Skin epidermis (tissue), 12 donors: ENCODE data around the gene PARVA.

Source experiments
- H3K27ac ChIP-seq, 21 experiments: fragments of 200-600 bp; sonication (generic) in 11 of 21; one replicate each; pipeline ENCODE4 v1.5.0; 2020; ENCODE audit warnings: mild to moderate bottlenecking in 3 of 21, inconsistent platforms in 2 of 21, moderate library complexity in 2 of 21
- H3K4me3 ChIP-seq, 7 experiments: fragments of 200-600 bp; sonication (generic) in 2 of 7; one replicate each; pipeline ENCODE4 v1.5.0; 2020; ENCODE audit warnings: inconsistent platforms in 2 of 7, mild to moderate bottlenecking in 2 of 7, moderate library complexity in 1 of 7

The PARVA gene

GRCh38 chr11:12448131-12448939, 71.0 kb downstream of the PARVA start:
- Histone ChIP-seq H3K27ac (no peak overlapping the region), H3K4me3 (no peak overlapping the region)

GRCh38 chr11:12449961-12450715, 72.8 kb downstream of the PARVA start:
- no peak overlapping the region for H3K4me3 ChIP-seq
- peak overlapping the region in 3 of 21 experiments; percentile 24 to 50 (median 46) for H3K27ac ChIP-seq

DNA sequence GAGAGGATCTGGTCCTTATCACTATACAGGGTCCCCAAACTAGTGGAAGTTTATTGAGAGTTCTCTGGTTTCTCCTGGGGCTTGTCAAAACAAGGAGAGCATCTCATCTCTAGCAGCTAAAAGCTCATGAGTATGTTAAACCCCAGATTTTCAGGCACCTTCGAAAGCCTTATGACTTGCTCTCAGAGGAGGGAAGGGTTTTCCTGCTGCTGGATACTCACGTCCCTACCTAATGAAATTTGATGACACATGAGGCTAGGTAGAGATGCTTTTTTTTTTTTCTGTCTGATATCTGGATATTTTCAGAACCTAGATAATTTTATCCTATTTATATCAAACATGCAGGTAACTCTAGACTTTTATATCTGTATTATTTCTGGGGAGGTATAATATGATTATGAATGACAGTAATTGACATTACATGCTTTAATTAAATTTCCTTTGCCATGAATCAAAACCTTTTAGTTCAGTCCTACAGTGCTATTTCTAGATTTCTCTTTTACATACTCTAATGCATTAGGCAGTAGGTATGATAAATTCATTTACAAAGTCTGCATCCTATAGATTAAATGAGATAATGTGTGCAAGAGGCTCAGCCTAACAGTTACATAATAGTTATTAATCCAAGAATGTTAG, 73.9 kb downstream of the PARVA start:
- Histone ChIP-seq H3K27ac (peak overlapping the region in 2 of 21 experiments; percentile 46 to 50), H3K4me3 (no peak overlapping the region)

DNA sequence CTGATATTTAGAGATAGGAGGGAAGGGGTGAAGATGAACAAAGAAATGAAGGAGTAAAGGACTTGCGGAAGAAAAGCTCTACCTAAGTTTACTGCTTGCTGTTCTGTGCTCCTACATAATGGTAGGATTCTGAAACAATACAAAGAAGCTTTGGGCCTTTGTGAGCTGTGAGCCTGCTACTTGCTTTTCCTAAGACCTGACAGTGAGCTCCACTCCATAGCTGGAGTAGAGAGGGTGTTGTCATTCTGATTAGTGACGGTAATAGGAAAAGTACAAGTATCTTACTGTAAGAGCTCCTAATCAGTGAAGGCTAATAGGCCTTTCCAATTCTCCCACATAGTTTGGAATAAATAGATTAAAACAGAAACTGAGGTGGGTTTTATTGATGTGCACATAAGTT, 75.9 kb downstream of the PARVA start:
- no peak overlapping the region for H3K4me3 ChIP-seq
- H3K27ac ChIP-seq: no peak overlapping the region

GRCh38 chr11:12454782-12455181, 77.4 kb downstream of the PARVA start:
- Histone ChIP-seq H3K27ac (peak overlapping the region in 1 of 21 experiments; percentile 8), H3K4me3 (no peak overlapping the region)

DNA sequence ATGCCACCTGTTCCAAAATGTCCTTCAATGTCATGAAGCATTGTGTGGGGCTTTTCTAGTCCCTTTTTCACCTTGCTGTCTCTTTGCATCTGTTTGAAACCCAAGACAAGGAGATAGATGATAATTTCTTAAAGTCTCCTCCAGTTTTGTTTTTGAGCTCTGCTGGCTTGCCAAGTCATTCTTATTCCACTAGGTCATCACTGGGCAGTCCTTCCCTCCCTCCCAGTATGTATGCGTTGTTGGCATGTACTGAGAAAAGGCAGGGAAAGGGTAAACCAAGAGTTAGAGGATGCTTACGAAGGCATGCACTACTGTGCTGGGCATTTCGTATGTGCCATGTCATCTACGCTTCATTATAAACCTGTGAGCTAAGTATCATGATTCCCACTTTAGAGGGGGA, 78.6 kb downstream of the PARVA start:
- H3K27ac ChIP-seq: no peak overlapping the region

GRCh38 chr11:12456651-12457579, 79.5 kb downstream of the PARVA start:
- Histone ChIP-seq H3K4me3 (no peak overlapping the region), H3K27ac (no peak overlapping the region)

More for the DNA sequence above, 78.6 kb downstream of the PARVA start:
- H3K4me3 ChIP-seq: no peak overlapping the region

DNA sequence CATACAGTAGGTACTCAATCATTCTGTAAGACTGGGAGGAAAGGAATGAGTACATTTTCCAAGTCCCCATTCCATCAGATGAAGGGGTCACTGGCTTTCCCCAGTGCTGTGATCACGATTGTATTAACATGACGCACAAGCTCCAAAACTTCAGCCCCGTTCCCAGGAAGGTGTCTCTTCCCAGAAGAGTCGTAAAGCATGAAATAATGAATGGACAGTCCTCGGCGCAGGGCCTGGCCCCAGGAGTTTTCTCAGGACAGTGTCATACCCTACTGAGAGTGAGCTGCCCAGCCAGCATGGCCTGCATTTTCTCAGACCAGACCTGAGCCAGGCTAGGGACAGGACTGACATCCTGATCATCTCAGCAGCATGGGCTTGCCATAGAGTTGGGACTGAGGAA, 80.7 kb downstream of the PARVA start:
- Histone ChIP-seq H3K27ac (no peak overlapping the region), H3K4me3 (no peak overlapping the region)

GRCh38 chr11:12459374-12459773, 82.0 kb downstream of the PARVA start:
- Histone ChIP-seq H3K27ac (no peak overlapping the region), H3K4me3 (no peak overlapping the region)

GRCh38 chr11:12459865-12460444, 82.6 kb downstream of the PARVA start:
- no peak overlapping the region for H3K27ac ChIP-seq

DNA sequence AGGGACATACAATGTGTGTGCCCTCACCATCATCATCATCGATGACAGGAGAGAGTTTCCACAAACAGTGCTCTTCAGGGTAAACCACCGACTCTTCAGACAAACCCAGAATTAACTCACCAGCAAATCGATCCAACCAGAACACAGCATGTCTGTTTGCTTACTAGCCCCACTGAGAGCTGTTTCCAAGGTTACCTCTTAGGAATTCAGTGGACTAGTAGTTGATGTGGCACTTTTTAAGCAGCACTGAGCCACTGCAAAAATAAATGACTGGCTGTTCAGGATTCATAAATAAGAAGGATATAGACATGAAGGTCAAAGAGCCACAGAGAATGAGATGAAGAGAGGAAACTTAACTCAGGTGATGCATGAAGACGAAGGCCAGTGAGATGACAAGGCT, 83.1 kb downstream of the PARVA start:
- Histone ChIP-seq H3K27ac (no peak overlapping the region), H3K4me3 (no peak overlapping the region)

More at GRCh38 chr11:12459865-12460444, 82.6 kb downstream of the PARVA start:
- H3K4me3 ChIP-seq: no peak overlapping the region

GRCh38 chr11:12461516-12461915, 84.1 kb downstream of the PARVA start:
- H3K4me3 ChIP-seq: no peak overlapping the region
- no peak overlapping the region for H3K27ac ChIP-seq

- Histone ChIP-seq H3K27ac (no peak overlapping the region), H3K4me3 (no peak overlapping the region)
Measured at GRCh38 chr11:12464303-12464702, 86.9 kb downstream of the PARVA start.

DNA sequence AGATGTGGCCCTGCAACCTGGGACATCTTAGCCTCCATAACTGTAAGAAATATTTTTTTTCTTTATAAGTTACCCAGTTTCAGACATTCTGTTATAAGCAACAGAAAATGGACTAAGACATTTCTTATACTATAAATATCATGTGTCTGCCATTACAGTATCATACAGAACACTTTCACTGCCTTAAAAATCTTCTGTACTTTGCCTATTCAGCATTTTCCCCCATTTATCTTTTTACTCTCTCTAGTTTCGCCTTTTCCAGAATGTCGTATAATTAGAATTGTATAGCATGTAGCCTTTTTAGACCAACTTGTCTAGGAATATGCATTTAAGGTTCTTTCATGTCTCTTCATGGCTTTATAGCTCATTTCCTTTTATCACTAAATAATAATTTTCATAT, 88.0 kb downstream of the PARVA start:
- no peak overlapping the region for H3K27ac ChIP-seq
- H3K4me3 ChIP-seq: no peak overlapping the region

GRCh38 chr11:12467610-12468009, 90.2 kb downstream of the PARVA start:
- Histone ChIP-seq H3K4me3 (no peak overlapping the region), H3K27ac (no peak overlapping the region)

DNA sequence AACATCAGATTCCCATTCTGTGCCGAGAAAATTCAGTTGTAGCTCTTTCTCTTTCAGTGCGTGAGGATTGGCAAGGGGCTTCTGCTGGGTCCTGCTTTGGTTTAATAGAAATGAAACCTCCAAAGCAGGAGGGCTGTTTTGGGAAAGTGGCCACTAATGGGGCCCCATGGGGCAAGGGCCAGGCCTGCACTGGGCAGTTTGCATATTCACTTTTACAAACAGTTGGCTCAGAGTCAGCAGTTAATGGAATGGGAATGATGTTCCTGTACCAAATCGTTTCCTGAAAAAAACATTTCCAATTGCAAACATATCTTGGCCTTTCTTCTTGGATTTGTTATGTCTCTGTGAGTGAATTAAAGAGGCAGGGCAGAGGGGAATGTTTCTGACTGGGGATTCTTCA, 92.1 kb downstream of the PARVA start:
- peak overlapping the region in 12 of 21 experiments; percentile 4 to 60 (median 42) for H3K27ac ChIP-seq
- peak overlapping the region in 1 of 7 experiments; percentile 4 for H3K4me3 ChIP-seq

DNA sequence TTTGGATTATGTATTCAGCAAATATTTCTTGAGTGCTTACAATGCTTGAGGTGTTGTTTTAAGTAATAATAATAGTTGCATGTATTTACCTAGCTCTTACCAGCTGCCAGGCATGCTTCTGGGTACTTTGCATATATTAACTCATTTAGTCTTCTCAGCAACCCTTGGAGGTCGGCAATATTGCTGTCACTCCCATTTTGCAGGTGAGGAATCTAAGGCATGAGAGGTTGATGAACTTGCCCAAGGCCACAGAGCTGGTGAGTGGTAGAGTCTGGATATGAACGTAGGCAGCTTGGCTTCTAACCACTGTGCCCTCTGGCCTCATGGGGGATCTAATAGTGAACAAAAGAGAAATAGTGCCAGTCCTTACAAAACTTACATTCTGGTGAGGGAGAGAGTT, 92.9 kb downstream of the PARVA start:
- Histone ChIP-seq H3K4me3 (no peak overlapping the region), H3K27ac (peak overlapping the region in 1 of 21 experiments; percentile 45)

- Histone ChIP-seq H3K4me3 (no peak overlapping the region), H3K27ac (peak overlapping the region in 1 of 21 experiments; percentile 35)
Measured at GRCh38 chr11:12472401-12473005, 95.1 kb downstream of the PARVA start.

DNA sequence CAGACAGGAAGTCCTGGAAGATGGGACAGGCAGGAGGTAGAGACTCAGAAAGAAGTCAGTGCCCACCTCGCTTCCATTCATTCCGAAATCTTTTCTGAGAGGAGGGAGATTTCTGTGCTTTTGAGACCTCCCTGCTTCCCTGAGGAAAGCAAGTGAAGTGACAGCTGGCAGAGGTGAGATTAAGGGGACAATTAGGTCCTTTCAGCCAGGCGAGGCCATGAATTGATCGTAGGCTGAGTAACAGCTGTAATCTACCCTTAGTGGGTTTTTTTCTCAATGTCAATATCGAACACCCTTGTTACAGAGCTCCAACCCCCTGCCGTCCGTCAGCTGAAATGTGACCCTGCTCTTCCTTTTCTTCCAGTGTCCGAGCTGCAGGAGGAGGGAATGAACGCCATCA, 96.0 kb downstream of the PARVA start:
- H3K27ac ChIP-seq: no peak overlapping the region
- H3K4me3 ChIP-seq: no peak overlapping the region
